ENCODE data around the gene SLC30A3. TPM values are rescaled to one million over a fixed set of nuclear protein-coding genes. Genes with fewer than 3 reads are reported as not detected.
A peak's percentile ranks its signal among the peaks of the same experiment; 100 is the strongest.

The SLC30A3 gene
- total and polyA plus RNA-seq, 2 of the 13 experiments (the other 11 are each of a cell fraction or from before 2014, with no cell fraction given) = 0.38 to 0.79 TPM

DNA sequence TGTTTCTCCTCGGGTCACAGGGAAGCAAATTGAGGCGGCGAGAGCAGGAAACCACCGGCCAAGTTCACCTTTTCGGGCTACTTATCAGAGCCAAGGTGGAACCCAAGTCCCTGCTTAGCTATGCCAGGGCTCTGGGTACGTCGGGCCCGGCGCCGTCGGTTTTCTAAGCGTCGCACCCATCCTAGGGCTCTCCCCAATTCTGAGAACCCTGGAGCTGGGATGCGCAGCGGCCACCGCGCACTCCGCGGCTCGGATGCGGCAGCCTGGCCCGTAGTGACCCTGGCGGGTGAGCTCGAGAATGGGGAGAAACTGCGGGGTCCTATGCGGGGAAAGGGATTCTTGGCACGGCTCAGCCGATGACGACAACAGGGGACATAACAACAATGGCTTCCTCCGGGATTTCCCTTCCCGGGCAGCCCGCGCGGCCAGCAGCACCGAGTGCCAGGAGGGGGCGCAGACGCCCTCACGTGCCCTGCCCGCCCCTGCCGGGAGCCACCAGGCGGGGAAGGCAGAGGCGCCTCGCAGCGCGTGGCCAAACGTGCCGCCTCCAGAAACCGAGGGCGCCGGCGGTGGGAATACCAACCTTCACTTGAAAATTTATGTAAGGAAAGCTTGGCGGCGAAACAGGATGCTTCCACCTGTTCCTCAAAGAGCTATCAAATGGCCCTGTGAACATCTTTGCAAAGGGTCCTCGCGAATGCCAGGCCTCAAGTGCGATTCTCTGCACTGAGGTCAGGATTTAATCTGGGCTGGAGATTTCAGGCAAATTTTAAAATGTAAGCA, 2.1 kb upstream of the SLC30A3 start (continued):
- TF ChIP-seq NFE2L2 (IDR thresholded peaks at IDR 0.05; ENCODE audit: low read length) = no peak
- TF ChIP-seq ZNF205 (CRISPR knock-in tag; IDR thresholded peaks at IDR 0.05) = peak; percentile 79
- TF ChIP-seq, protein P1, sequence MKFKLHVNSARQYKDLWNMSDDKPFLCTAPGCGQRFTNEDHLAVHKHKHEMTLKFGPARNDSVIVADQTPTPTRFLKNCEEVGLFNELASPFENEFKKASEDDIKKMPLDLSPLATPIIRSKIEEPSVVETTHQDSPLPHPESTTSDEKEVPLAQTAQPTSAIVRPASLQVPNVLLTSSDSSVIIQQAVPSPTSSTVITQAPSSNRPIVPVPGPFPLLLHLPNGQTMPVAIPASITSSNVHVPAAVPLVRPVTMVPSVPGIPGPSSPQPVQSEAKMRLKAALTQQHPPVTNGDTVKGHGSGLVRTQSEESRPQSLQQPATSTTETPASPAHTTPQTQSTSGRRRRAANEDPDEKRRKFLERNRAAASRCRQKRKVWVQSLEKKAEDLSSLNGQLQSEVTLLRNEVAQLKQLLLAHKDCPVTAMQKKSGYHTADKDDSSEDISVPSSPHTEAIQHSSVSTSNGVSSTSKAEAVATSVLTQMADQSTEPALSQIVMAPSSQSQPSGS (CRISPR knock-in tag; IDR thresholded peaks at IDR 0.05) = peak; percentile 78
- TF ChIP-seq NR2F2 (IDR thresholded peaks at IDR 0.05; ENCODE audit: borderline replicate concordance, low read depth) = peak; percentile 14; the same call in 1 of the 2 replicates
- 0 out of 2 replicates have a peak, but pooled peaks have one; percentile 38 for TF ChIP-seq RBFOX2 (IDR thresholded peaks at IDR 0.05; ENCODE audit: low read depth, low read length)
- TF ChIP-seq, protein P2, sequence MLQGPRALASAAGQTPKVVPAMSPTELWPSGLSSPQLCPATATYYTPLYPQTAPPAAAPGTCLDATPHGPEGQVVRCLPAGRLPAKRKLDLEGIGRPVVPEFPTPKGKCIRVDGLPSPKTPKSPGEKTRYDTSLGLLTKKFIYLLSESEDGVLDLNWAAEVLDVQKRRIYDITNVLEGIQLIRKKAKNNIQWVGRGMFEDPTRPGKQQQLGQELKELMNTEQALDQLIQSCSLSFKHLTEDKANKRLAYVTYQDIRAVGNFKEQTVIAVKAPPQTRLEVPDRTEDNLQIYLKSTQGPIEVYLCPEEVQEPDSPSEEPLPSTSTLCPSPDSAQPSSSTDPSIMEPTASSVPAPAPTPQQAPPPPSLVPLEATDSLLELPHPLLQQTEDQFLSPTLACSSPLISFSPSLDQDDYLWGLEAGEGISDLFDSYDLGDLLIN (CRISPR knock-in tag; IDR thresholded peaks at IDR 0.05; ENCODE audit: borderline replicate concordance) = no peak
- peak; percentile 10; the same call in 1 of the 2 replicates for TF ChIP-seq SMC3 (IDR thresholded peaks at IDR 0.05; ENCODE audit: low read length)
- TF ChIP-seq, protein P3, sequence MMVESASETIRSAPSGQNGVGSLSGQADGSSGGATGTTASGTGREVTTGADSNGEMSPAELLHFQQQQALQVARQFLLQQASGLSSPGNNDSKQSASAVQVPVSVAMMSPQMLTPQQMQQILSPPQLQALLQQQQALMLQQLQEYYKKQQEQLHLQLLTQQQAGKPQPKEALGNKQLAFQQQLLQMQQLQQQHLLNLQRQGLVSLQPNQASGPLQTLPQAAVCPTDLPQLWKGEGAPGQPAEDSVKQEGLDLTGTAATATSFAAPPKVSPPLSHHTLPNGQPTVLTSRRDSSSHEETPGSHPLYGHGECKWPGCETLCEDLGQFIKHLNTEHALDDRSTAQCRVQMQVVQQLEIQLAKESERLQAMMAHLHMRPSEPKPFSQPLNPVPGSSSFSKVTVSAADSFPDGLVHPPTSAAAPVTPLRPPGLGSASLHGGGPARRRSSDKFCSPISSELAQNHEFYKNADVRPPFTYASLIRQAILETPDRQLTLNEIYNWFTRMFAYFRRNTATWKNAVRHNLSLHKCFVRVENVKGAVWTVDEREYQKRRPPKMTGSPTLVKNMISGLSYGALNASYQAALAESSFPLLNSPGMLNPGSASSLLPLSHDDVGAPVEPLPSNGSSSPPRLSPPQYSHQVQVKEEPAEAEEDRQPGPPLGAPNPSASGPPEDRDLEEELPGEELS (CRISPR knock-in tag; IDR thresholded peaks at IDR 0.05) = peak; percentile 59; the same call in 1 of the 2 replicates
- TF ChIP-seq NFYC (CRISPR knock-in tag; IDR thresholded peaks at IDR 0.05) = peak; percentile 42
- TF ChIP-seq ESRRA (CRISPR knock-in tag; IDR thresholded peaks at IDR 0.05; ENCODE audit: low read depth) = no peak
- TF ChIP-seq, protein P4, sequence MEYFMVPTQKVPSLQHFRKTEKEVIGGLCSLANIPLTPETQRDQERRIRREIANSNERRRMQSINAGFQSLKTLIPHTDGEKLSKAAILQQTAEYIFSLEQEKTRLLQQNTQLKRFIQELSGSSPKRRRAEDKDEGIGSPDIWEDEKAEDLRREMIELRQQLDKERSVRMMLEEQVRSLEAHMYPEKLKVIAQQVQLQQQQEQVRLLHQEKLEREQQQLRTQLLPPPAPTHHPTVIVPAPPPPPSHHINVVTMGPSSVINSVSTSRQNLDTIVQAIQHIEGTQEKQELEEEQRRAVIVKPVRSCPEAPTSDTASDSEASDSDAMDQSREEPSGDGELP (IDR thresholded peaks at IDR 0.05; ENCODE audit: borderline replicate concordance, low read depth) = no peak
- TF ChIP-seq FOXK1 (CRISPR knock-in tag; IDR thresholded peaks at IDR 0.05; ENCODE audit: borderline replicate concordance, low read depth) = peak; percentile 55; the same call in 1 of the 2 replicates
- no peak; the same call in 1 of the 2 replicates for TF ChIP-seq ZFP82 (CRISPR knock-in tag; IDR thresholded peaks at IDR 0.05; ENCODE audit: borderline replicate concordance)
- TF ChIP-seq, protein P5, sequence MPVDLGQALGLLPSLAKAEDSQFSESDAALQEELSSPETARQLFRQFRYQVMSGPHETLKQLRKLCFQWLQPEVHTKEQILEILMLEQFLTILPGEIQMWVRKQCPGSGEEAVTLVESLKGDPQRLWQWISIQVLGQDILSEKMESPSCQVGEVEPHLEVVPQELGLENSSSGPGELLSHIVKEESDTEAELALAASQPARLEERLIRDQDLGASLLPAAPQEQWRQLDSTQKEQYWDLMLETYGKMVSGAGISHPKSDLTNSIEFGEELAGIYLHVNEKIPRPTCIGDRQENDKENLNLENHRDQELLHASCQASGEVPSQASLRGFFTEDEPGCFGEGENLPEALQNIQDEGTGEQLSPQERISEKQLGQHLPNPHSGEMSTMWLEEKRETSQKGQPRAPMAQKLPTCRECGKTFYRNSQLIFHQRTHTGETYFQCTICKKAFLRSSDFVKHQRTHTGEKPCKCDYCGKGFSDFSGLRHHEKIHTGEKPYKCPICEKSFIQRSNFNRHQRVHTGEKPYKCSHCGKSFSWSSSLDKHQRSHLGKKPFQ (CRISPR knock-in tag; IDR thresholded peaks at IDR 0.05; ENCODE audit: insufficient replicate concordance) = peak; percentile 25
- no peak for TF ChIP-seq ZNF335 (CRISPR knock-in tag; IDR thresholded peaks at IDR 0.05)
- TF ChIP-seq JUN (CRISPR knock-in tag; IDR thresholded peaks at IDR 0.05) = no peak
- TF ChIP-seq, protein P6, sequence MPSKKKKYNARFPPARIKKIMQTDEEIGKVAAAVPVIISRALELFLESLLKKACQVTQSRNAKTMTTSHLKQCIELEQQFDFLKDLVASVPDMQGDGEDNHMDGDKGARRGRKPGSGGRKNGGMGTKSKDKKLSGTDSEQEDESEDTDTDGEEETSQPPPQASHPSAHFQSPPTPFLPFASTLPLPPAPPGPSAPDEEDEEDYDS (CRISPR knock-in tag; IDR thresholded peaks at IDR 0.05) = peak; percentile 29; the same call in 1 of the 2 replicates
- peak; percentile 36; the same call in 1 of the 2 replicates for TF ChIP-seq NFYB (CRISPR knock-in tag; IDR thresholded peaks at IDR 0.05)
- no peak for TF ChIP-seq RFX1 (IDR thresholded peaks at IDR 0.05)
- TF ChIP-seq ZNF441 (CRISPR knock-in tag; IDR thresholded peaks at IDR 0.05; ENCODE audit: borderline replicate concordance) = no peak
- TF ChIP-seq CCDC6 (CRISPR knock-in tag; IDR thresholded peaks at IDR 0.05) = peak; percentile 85; the same call in 1 of the 2 replicates
- 0 out of 2 replicates have a peak, but pooled peaks have one; percentile 82 for TF ChIP-seq ZMAT3 (CRISPR knock-in tag; conservative IDR thresholded peaks at IDR 0.05)
- TF ChIP-seq HNF4A (CRISPR knock-in tag; IDR thresholded peaks at IDR 0.05) = no peak
